Measurements from ENCODE around the gene ACAP3. TPM values are rescaled to one million over a fixed set of nuclear protein-coding genes. Genes with fewer than 3 reads are reported as not detected.

ACAP3 gene
- total and polyA plus RNA-seq, 2 experiments from 2014 or later = 8.1 to 31.9 TPM

DNA sequence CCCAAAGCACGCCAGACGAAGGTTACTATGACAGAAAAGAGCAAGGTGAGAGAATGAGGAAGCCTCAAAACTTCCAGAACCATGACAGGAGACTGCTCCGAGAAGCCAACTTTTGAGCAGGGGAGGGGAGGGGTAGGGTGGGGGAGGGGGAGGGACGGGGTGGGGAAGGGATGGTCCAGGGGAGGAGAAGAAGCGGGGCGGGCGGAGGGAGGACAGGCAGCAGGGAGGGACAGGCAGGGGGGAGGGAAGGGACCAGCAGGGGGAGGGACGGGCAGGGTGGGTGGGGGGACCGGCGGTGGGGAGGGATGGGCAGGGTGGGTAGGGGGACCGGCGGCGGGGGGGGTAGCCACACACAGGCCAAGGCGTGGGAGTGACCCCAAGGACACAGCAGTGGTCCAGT lies 14.7 kb upstream of the ACAP3 start (continued):
- TF ChIP-seq, protein P1, sequence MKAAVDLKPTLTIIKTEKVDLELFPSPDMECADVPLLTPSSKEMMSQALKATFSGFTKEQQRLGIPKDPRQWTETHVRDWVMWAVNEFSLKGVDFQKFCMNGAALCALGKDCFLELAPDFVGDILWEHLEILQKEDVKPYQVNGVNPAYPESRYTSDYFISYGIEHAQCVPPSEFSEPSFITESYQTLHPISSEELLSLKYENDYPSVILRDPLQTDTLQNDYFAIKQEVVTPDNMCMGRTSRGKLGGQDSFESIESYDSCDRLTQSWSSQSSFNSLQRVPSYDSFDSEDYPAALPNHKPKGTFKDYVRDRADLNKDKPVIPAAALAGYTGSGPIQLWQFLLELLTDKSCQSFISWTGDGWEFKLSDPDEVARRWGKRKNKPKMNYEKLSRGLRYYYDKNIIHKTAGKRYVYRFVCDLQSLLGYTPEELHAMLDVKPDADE (IDR thresholded peaks at IDR 0.05) = no peak
- no peak for TF ChIP-seq CREB1 (CRISPR knock-in tag; IDR thresholded peaks at IDR 0.05; ENCODE audit: low read depth)
- no peak for TF ChIP-seq POLR2AphosphoS5 (IDR thresholded peaks at IDR 0.05; ENCODE audit: low read depth)
- no peak for TF ChIP-seq ZNF114 (CRISPR knock-in tag; IDR thresholded peaks at IDR 0.05)
- TF ChIP-seq EZH2phosphoT487 (IDR thresholded peaks at IDR 0.05; ENCODE audit: unreplicated experiment) = no peak
- no peak for TF ChIP-seq STAT1 (IDR thresholded peaks at IDR 0.05; ENCODE audit: unreplicated experiment)
- TF ChIP-seq EZH2 (IDR thresholded peaks at IDR 0.05; ENCODE audit: low read depth, unreplicated experiment) = no peak
- no peak for TF ChIP-seq NANOG (IDR thresholded peaks at IDR 0.05; ENCODE audit: borderline replicate concordance)
- TF ChIP-seq JUNB (IDR thresholded peaks at IDR 0.05; ENCODE audit: unreplicated experiment) = no peak

DNA sequence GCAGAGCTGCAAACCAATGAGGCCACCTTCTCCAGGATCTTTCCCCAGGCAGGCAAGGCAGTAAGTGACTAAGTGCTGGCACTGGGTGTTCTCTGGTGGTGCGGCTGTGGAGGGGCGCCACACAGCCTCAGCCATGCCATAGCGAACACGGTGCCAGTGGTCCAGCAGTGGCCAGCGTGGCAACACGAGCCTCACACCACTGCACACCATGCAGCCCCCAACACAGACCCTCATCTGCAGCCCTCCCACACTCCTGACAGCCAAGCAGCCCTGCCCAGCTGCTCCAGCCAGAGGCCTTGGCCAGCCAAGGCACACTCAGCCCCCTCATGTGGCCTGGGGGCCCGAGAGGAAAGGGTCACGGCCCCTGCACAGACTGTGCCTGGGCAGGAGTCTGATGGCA lies 13.7 kb upstream of the ACAP3 start:
- peaks cover 75% of the 10 kb centered on the region for H3K79me2 ChIP-seq (replicated peaks; ENCODE audit: insufficient read depth)
- Mint-ChIP-seq H3K9me3 (no peaks in the 10 kb centered on the region; the same call in 2 of the 3 replicates), H3K27ac (no peak overlapping the region), H3K4me1 (peaks cover 15% of the 10 kb centered on the region), H3K4me3 (no peak overlapping the region), H3K36me3 (ENCODE audit: low read depth) (peaks cover 37% of the 10 kb centered on the region), H3K27me3 (ENCODE audit: insufficient read depth, low read depth, poor library complexity) (peaks cover 29% of the 10 kb centered on the region)
- no peak overlapping the region for H3K4me2 ChIP-seq
- ATAC-seq = no peak
- no peak for DNase-seq (ENCODE audit: low spot score)
- no peak overlapping the region for H3K27ac ChIP-seq (ENCODE audit: low read depth)
- no peaks in the 10 kb centered on the region for H3K27me3 ChIP-seq (ENCODE audit: insufficient read depth)
- H3K36me3 ChIP-seq (ENCODE audit: insufficient read depth) = no peaks in the 10 kb centered on the region
- peaks cover 3% of the 10 kb centered on the region; the same call in 1 of the 2 replicates for H3K4me1 ChIP-seq (ENCODE audit: insufficient read depth)
- peaks cover 16% of the 10 kb centered on the region for H4K20me1 ChIP-seq (replicated peaks; ENCODE audit: insufficient read depth)
- no peaks in the 10 kb centered on the region for H3K9me2 ChIP-seq (ENCODE audit: insufficient read depth)
- H3F3A ChIP-seq (replicated peaks; ENCODE audit: low read depth) = peaks cover 6% of the 10 kb centered on the region; the same call in 1 of the 2 replicates
- H3K4me3 ChIP-seq = no peak overlapping the region
- no peak overlapping the region for H2AFZ ChIP-seq
- TF ChIP-seq, protein P2, sequence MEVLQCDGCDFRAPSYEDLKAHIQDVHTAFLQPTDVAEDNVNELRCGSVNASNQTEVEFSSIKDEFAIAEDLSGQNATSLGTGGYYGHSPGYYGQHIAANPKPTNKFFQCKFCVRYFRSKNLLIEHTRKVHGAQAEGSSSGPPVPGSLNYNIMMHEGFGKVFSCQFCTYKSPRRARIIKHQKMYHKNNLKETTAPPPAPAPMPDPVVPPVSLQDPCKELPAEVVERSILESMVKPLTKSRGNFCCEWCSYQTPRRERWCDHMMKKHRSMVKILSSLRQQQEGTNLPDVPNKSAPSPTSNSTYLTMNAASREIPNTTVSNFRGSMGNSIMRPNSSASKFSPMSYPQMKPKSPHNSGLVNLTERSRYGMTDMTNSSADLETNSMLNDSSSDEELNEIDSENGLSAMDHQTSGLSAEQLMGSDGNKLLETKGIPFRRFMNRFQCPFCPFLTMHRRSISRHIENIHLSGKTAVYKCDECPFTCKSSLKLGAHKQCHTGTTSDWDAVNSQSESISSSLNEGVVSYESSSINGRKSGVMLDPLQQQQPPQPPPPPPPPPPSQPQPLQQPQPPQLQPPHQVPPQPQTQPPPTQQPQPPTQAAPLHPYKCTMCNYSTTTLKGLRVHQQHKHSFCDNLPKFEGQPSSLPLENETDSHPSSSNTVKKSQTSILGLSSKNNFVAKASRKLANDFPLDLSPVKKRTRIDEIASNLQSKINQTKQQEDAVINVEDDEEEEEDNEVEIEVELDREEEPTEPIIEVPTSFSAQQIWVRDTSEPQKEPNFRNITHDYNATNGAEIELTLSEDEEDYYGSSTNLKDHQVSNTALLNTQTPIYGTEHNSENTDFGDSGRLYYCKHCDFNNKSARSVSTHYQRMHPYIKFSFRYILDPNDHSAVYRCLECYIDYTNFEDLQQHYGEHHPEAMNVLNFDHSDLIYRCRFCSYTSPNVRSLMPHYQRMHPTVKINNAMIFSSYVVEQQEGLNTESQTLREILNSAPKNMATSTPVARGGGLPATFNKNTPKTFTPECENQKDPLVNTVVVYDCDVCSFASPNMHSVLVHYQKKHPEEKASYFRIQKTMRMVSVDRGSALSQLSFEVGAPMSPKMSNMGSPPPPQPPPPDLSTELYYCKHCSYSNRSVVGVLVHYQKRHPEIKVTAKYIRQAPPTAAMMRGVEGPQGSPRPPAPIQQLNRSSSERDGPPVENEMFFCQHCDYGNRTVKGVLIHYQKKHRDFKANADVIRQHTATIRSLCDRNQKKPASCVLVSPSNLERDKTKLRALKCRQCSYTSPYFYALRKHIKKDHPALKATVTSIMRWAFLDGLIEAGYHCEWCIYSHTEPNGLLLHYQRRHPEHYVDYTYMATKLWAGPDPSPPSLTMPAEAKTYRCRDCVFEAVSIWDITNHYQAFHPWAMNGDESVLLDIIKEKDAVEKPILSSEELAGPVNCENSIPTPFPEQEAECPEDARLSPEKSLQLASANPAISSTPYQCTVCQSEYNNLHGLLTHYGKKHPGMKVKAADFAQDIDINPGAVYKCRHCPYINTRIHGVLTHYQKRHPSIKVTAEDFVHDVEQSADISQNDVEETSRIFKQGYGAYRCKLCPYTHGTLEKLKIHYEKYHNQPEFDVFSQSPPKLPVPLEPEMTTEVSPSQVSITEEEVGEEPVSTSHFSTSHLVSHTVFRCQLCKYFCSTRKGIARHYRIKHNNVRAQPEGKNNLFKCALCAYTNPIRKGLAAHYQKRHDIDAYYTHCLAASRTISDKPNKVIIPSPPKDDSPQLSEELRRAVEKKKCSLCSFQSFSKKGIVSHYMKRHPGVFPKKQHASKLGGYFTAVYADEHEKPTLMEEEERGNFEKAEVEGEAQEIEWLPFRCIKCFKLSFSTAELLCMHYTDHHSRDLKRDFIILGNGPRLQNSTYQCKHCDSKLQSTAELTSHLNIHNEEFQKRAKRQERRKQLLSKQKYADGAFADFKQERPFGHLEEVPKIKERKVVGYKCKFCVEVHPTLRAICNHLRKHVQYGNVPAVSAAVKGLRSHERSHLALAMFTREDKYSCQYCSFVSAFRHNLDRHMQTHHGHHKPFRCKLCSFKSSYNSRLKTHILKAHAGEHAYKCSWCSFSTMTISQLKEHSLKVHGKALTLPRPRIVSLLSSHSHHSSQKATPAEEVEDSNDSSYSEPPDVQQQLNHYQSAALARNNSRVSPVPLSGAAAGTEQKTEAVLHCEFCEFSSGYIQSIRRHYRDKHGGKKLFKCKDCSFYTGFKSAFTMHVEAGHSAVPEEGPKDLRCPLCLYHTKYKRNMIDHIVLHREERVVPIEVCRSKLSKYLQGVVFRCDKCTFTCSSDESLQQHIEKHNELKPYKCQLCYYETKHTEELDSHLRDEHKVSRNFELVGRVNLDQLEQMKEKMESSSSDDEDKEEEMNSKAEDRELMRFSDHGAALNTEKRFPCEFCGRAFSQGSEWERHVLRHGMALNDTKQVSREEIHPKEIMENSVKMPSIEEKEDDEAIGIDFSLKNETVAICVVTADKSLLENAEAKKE (CRISPR knock-in tag; IDR thresholded peaks at IDR 0.05) = no peak
- TF ChIP-seq ZNF114 (CRISPR knock-in tag; IDR thresholded peaks at IDR 0.05) (no peak), NANOG (IDR thresholded peaks at IDR 0.05; ENCODE audit: borderline replicate concordance) (no peak), POLR2AphosphoS5 (IDR thresholded peaks at IDR 0.05; ENCODE audit: low read depth) (no peak), EZH2phosphoT487 (IDR thresholded peaks at IDR 0.05; ENCODE audit: unreplicated experiment) (no peak), JUNB (IDR thresholded peaks at IDR 0.05; ENCODE audit: unreplicated experiment) (no peak), STAT1 (IDR thresholded peaks at IDR 0.05; ENCODE audit: unreplicated experiment) (no peak), ZNF331 (CRISPR knock-in tag; IDR thresholded peaks at IDR 0.05; ENCODE audit: low read depth) (no peak), CREB1 (CRISPR knock-in tag; IDR thresholded peaks at IDR 0.05; ENCODE audit: low read depth) (no peak), EZH2 (IDR thresholded peaks at IDR 0.05; ENCODE audit: low read depth, unreplicated experiment) (no peak)
- TF ChIP-seq, protein P3, sequence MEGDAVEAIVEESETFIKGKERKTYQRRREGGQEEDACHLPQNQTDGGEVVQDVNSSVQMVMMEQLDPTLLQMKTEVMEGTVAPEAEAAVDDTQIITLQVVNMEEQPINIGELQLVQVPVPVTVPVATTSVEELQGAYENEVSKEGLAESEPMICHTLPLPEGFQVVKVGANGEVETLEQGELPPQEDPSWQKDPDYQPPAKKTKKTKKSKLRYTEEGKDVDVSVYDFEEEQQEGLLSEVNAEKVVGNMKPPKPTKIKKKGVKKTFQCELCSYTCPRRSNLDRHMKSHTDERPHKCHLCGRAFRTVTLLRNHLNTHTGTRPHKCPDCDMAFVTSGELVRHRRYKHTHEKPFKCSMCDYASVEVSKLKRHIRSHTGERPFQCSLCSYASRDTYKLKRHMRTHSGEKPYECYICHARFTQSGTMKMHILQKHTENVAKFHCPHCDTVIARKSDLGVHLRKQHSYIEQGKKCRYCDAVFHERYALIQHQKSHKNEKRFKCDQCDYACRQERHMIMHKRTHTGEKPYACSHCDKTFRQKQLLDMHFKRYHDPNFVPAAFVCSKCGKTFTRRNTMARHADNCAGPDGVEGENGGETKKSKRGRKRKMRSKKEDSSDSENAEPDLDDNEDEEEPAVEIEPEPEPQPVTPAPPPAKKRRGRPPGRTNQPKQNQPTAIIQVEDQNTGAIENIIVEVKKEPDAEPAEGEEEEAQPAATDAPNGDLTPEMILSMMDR (conservative IDR thresholded peaks at IDR 0.05; ENCODE audit: low read depth in 2 of 2) = no peak
- TF ChIP-seq, protein P1 (IDR thresholded peaks at IDR 0.05) = no peak

All from GM23338 (cell line).